Mucosa of stomach (tissue), 1 donor: ENCODE results near the gene APOBEC3B.
"Not testable (repeated sequence)": the region's sequence is repeated elsewhere in the genome, so short reads cannot be mapped to it uniquely, and the experiment has no call there.

ENCODE experiments used
- H3K27me3 ChIP-seq: one replicate; pipeline ENCODE4 v1.7.0; 2013; ENCODE audit warnings: mild to moderate bottlenecking, low read length; ENCODE audit not compliant: control insufficient read depth, insufficient read depth
- H3K36me3 ChIP-seq: one replicate; pipeline ENCODE4 v1.7.0; 2013; ENCODE audit warnings: low read length; ENCODE audit not compliant: control insufficient read depth, insufficient read depth
- H3K4me1 ChIP-seq: one replicate; pipeline ENCODE4 v1.7.0; 2013; ENCODE audit warnings: mild to moderate bottlenecking, low read length; ENCODE audit not compliant: control insufficient read depth, insufficient read depth
- H3K4me3 ChIP-seq: one replicate; pipeline ENCODE4 v1.7.0; 2013; ENCODE audit warnings: low read length
- H3K9ac ChIP-seq: one replicate; pipeline ENCODE4 v1.7.0; 2013; ENCODE audit warnings: mild to moderate bottlenecking, low read length, moderate library complexity
- H3K9me3 ChIP-seq: one replicate; pipeline ENCODE4 v1.7.0; 2013; ENCODE audit warnings: mild to moderate bottlenecking, low read length, moderate library complexity; ENCODE audit not compliant: control insufficient read depth
- donor health status: Pancreatic carcinoma.

The APOBEC3B gene

GRCh38 chr22:38973289-38974169, 8.6 kb upstream of the APOBEC3B start:
- Histone ChIP-seq H3K36me3 (no peaks in the 10 kb centered on the region), H3K9me3 (no peaks in the 10 kb centered on the region), H3K4me3 (no peak overlapping the region), H3K27me3 (no peaks in the 10 kb centered on the region), H3K4me1 (peaks cover 6% of the 10 kb centered on the region), H3K9ac (no peak overlapping the region)

- H3K4me3 ChIP-seq, result no peak overlapping the region
- no peaks in the 10 kb centered on the region for H3K36me3 ChIP-seq
- H3K9ac ChIP-seq, result no peak overlapping the region
- no peaks in the 10 kb centered on the region for H3K27me3 ChIP-seq
- peaks cover 6% of the 10 kb centered on the region for H3K4me1 ChIP-seq
- H3K9me3 ChIP-seq, result no peaks in the 10 kb centered on the region
Measured at GRCh38 chr22:38974170-38974825, 7.8 kb upstream of the APOBEC3B start.

GRCh38 chr22:38974826-38975175, 7.3 kb upstream of the APOBEC3B start:
- Histone ChIP-seq H3K9me3 (no peaks in the 10 kb centered on the region), H3K9ac (no peak overlapping the region), H3K36me3 (no peaks in the 10 kb centered on the region), H3K4me1 (peaks cover 6% of the 10 kb centered on the region), H3K27me3 (no peaks in the 10 kb centered on the region), H3K4me3 (no peak overlapping the region)

- H3K9ac ChIP-seq, H3K4me3 ChIP-seq: not testable (repeated sequence)
Measured at GRCh38 chr22:38977289-38977688, 4.9 kb upstream of the APOBEC3B start.

GRCh38 chr22:38980587-38980986, 1.6 kb upstream of the APOBEC3B start:
- not testable (repeated sequence) for H3K9ac ChIP-seq, H3K27me3 ChIP-seq, H3K4me3 ChIP-seq

More at GRCh38 chr22:38977289-38977688, 4.9 kb upstream of the APOBEC3B start:
- H3K9me3 ChIP-seq, H3K36me3 ChIP-seq, H3K27me3 ChIP-seq: not testable (repeated sequence)
- H3K4me1 ChIP-seq, result peaks cover 15% of the 10 kb centered on the region

GRCh38 chr22:38981005-38981991, 849 bp upstream of the APOBEC3B start:
- Histone ChIP-seq H3K9ac (peak overlapping the region; percentile 57), H3K4me3 (peak overlapping the region; percentile 7), H3K9me3 (no peaks in the 10 kb centered on the region), H3K4me1 (peaks cover 23% of the 10 kb centered on the region), H3K36me3 (no peaks in the 10 kb centered on the region), H3K27me3 (no peaks in the 10 kb centered on the region)

More at GRCh38 chr22:38980587-38980986, 1.6 kb upstream of the APOBEC3B start:
- H3K36me3 ChIP-seq, H3K9me3 ChIP-seq: not testable (repeated sequence)
- peaks cover 23% of the 10 kb centered on the region for H3K4me1 ChIP-seq

GRCh38 chr22:38984224-38984623, 2.1 kb downstream of the APOBEC3B start:
- H3K4me3 ChIP-seq, result no peak overlapping the region
- peaks cover 23% of the 10 kb centered on the region for H3K4me1 ChIP-seq
- H3K9me3 ChIP-seq, result no peaks in the 10 kb centered on the region
- no peaks in the 10 kb centered on the region for H3K27me3 ChIP-seq
- no peak overlapping the region for H3K9ac ChIP-seq
- no peaks in the 10 kb centered on the region for H3K36me3 ChIP-seq

GRCh38 chr22:38984784-38985757, 2.9 kb downstream of the APOBEC3B start:
- not testable (repeated sequence) for H3K36me3 ChIP-seq, H3K9ac ChIP-seq, H3K4me3 ChIP-seq, H3K27me3 ChIP-seq, H3K9me3 ChIP-seq
- H3K4me1 ChIP-seq, result peaks cover 23% of the 10 kb centered on the region

- Histone ChIP-seq H3K9ac (no peak overlapping the region), H3K9me3 (no peaks in the 10 kb centered on the region)
Measured at GRCh38 chr22:38986629-38987028, 4.5 kb downstream of the APOBEC3B start.

GRCh38 chr22:38987171-38987895, 5.2 kb downstream of the APOBEC3B start:
- H3K36me3 ChIP-seq, result no peaks in the 10 kb centered on the region
- H3K27me3 ChIP-seq, result no peaks in the 10 kb centered on the region
- no peaks in the 10 kb centered on the region for H3K9me3 ChIP-seq
- no peak overlapping the region for H3K4me3 ChIP-seq
- H3K4me1 ChIP-seq, result peaks cover 14% of the 10 kb centered on the region
- H3K9ac ChIP-seq, result no peak overlapping the region

More at GRCh38 chr22:38986629-38987028, 4.5 kb downstream of the APOBEC3B start:
- no peak overlapping the region for H3K4me3 ChIP-seq
- H3K36me3 ChIP-seq, result no peaks in the 10 kb centered on the region
- H3K27me3 ChIP-seq, result no peaks in the 10 kb centered on the region
- H3K4me1 ChIP-seq, result peaks cover 18% of the 10 kb centered on the region
